HepG2 (cell line): Measurements from ENCODE around the gene IFT57. TPM values are rescaled to one million over a fixed set of nuclear protein-coding genes. Genes with fewer than 3 reads are reported as not detected.

Experiments
- ATAC-seq: fragments of 200-7000 bp; cut with Tn5 transposase; 3 replicates; pipeline ENCODE4 v1.9.1; 2020; ENCODE audit warnings: mild to moderate bottlenecking, moderate library complexity
- BruUV-seq: library from RNA; stranded (reverse); fragments of 400-500 nt; replicated peaks from 2 replicates; lab custom pipeline; 2021; lab: Mats Ljungman, UMichigan
- CTCF ChIA-PET: fragments of 300-600 bp; formaldehyde crosslinking; extraction: SDS; loops from one replicate; lab custom pipeline; 2021; ENCODE audit warnings: low total read pairs, inconsistent platforms, low intra/inter-chr PET ratio; lab: Yijun Ruan, JAX
- POLR2A ChIA-PET: fragments of 350-600 bp; sonication (Branson Sonifier 250); formaldehyde crosslinking; loops from one replicate; lab custom pipeline; 2020; ENCODE audit warnings: antibody characterized with exemption, inconsistent platforms; lab: Yijun Ruan, JAX
- DNase-seq: peaks from one replicate; pipeline ENCODE4 v3.0.0-alpha.2; 2015; ENCODE audit warnings: low spot score
- FAIRE-seq: peaks from 3 replicates; lab custom pipeline; 2011; peaks lifted over from hg19 to GRCh38; lab: Jason Lieb, UNC
- H2AFZ ChIP-seq: one replicate; pipeline ENCODE4 v1.6.1; 2011; ENCODE audit warnings: low read length, inconsistent platforms
- H3K27ac ChIP-seq: fragments of 300-600 bp; 3 replicates; pipeline ENCODE4 v1.8.0; 2011; ENCODE audit warnings: mixed run types, mild to moderate bottlenecking, mixed read lengths, low read length, inconsistent platforms; ENCODE audit not compliant: insufficient read depth; ENCODE audit errors: extremely low read length
- H3K27me3 ChIP-seq, 2 experiments: fragments of 200-600 bp in 1 of 2; 2 replicates in 1 of 2; 3 replicates in 1 of 2; pipeline versions ENCODE4 v1.6.0 to v1.8.0; 2011; ENCODE audit warnings: low read length in 2 of 2, mild to moderate bottlenecking in 2 of 2, moderate library complexity in 2 of 2, inconsistent platforms in 1 of 2; ENCODE audit not compliant: insufficient read depth in 2 of 2, control insufficient read depth in 1 of 2
- H3K36me3 ChIP-seq, 2 experiments: fragments of 200-600 bp in 1 of 2; replicated peaks in 1 of 2; 2 replicates in 1 of 2; 3 replicates in 1 of 2; pipeline versions ENCODE4 v1.5.1 to v1.8.0; 2011; ENCODE audit warnings: low read length in 2 of 2, inconsistent platforms in 1 of 2; ENCODE audit not compliant: insufficient read depth in 2 of 2, control insufficient read depth in 1 of 2
- H3K4me1 ChIP-seq: 2 replicates; pipeline ENCODE4 v1.5.1; 2012; ENCODE audit warnings: low read length, inconsistent platforms; ENCODE audit not compliant: insufficient read depth
- H3K4me2 ChIP-seq: 2 replicates; pipeline ENCODE4 v1.6.0; 2011; ENCODE audit warnings: low read depth, low read length, inconsistent platforms
- H3K4me3 ChIP-seq, 3 experiments: fragments of 200-600 bp in 1 of 3; sonication (generic), shearing (Covaris generic) in 1 of 3; replicated peaks in 1 of 3; 2 replicates each; pipeline ENCODE4 v1.5.1; 2011 to 2016; ENCODE audit warnings: low read length in 3 of 3, inconsistent platforms in 2 of 3, low read depth in 2 of 3, mild to moderate bottlenecking in 2 of 3, control low read depth in 1 of 3, mixed read lengths in 1 of 3; ENCODE audit not compliant: insufficient read depth in 1 of 3
- H3K79me2 ChIP-seq: one replicate; pipeline ENCODE4 v1.6.1; 2011; ENCODE audit warnings: low read length, inconsistent platforms; ENCODE audit not compliant: insufficient read depth
- H3K9ac ChIP-seq: 2 replicates; pipeline ENCODE4 v1.6.0; 2011; ENCODE audit warnings: mild to moderate bottlenecking, low read depth, low read length, inconsistent platforms; ENCODE audit not compliant: insufficient read depth
- H3K9me3 ChIP-seq: 2 replicates; pipeline ENCODE4 v1.5.1; 2012; ENCODE audit warnings: mild to moderate bottlenecking, low read length
- H4K20me1 ChIP-seq: 2 replicates; pipeline ENCODE4 v1.6.0; 2011; ENCODE audit warnings: inconsistent platforms, mild to moderate bottlenecking, low read length, moderate library complexity; ENCODE audit not compliant: insufficient read depth
- AKAP8 ChIP-seq: sonication (generic); formaldehyde crosslinking; IDR thresholded peaks from 2 replicates; pipeline ENCODE4 v1.5.1; 2020; ENCODE audit warnings: mild to moderate bottlenecking, missing genetic modification reagents
- CHCHD3 ChIP-seq: sonication (generic); formaldehyde crosslinking; IDR thresholded peaks from 2 replicates; pipeline ENCODE4 v1.8.0; 2022; ENCODE audit warnings: mild to moderate bottlenecking, missing genetic modification reagents, moderate library complexity
- IKZF1 ChIP-seq: fragments of 450-650 bp; IDR thresholded peaks from 2 replicates; pipeline ENCODE4 v1.7.1; 2016
- IRF9 ChIP-seq: sonication (generic); formaldehyde crosslinking; IDR thresholded peaks from 2 replicates; pipeline ENCODE4 v1.8.0; 2022; ENCODE audit warnings: missing genetic modification reagents, mild to moderate bottlenecking, borderline replicate concordance
- IRX3 ChIP-seq: sonication (generic); formaldehyde crosslinking; IDR thresholded peaks from 2 replicates; pipeline ENCODE4 v1.8.1; 2023; ENCODE audit warnings: mild to moderate bottlenecking, low read depth, missing genetic modification reagents, borderline replicate concordance
- MATR3 ChIP-seq: sonication (generic); formaldehyde crosslinking; IDR thresholded peaks from 2 replicates; pipeline ENCODE4 v1.4.0; 2020; ENCODE audit warnings: missing genetic modification reagents
- MYPOP ChIP-seq: sonication (generic); formaldehyde crosslinking; IDR thresholded peaks from 2 replicates; pipeline ENCODE4 v1.8.1; 2023; ENCODE audit warnings: mild to moderate bottlenecking, moderate library complexity, missing genetic modification reagents
- RNF219 ChIP-seq: sonication (generic); formaldehyde crosslinking; IDR thresholded peaks from 2 replicates; pipeline ENCODE4 v1.5.0; 2020; ENCODE audit warnings: mild to moderate bottlenecking, missing genetic modification reagents
- SALL2 ChIP-seq: sonication (generic); formaldehyde crosslinking; IDR thresholded peaks from 2 replicates; pipeline ENCODE4 v1.8.1; 2023; ENCODE audit warnings: mild to moderate bottlenecking, missing genetic modification reagents, inconsistent platforms
- SOX6 ChIP-seq, 2 experiments: fragments of 450-650 bp in 1 of 2; sonication (generic) in 1 of 2; formaldehyde crosslinking in 1 of 2; IDR thresholded peaks; 2 replicates each; pipeline versions ENCODE4 v1.4.0 to v1.6.1; 2017 to 2020; ENCODE audit warnings: antibody characterized with exemption in 1 of 2, mild to moderate bottlenecking in 1 of 2, missing genetic modification reagents in 1 of 2
- TFAP4 ChIP-seq: sonication (generic); IDR thresholded peaks from 2 replicates; pipeline ENCODE4 v1.6.1; 2016; ENCODE audit warnings: low read depth, borderline replicate concordance
- ZNF17 ChIP-seq: sonication (generic); formaldehyde crosslinking; IDR thresholded peaks from 2 replicates; pipeline ENCODE4 v1.5.0; 2020; ENCODE audit warnings: mild to moderate bottlenecking, missing genetic modification reagents
- ZNF580 ChIP-seq: IDR thresholded peaks from 2 replicates; pipeline ENCODE4 v1.6.1; 2016; ENCODE audit warnings: low read depth, borderline replicate concordance
- ZNF652 ChIP-seq: IDR thresholded peaks from 2 replicates; pipeline ENCODE4 v1.6.1; 2016; ENCODE audit warnings: low read depth, borderline replicate concordance
- ZNF713 ChIP-seq: sonication (generic); formaldehyde crosslinking; IDR thresholded peaks from 2 replicates; pipeline ENCODE4 v1.4.0; 2020; ENCODE audit warnings: mild to moderate bottlenecking, missing genetic modification reagents
- ZSCAN30 ChIP-seq: sonication (generic); formaldehyde crosslinking; IDR thresholded peaks from 2 replicates; pipeline ENCODE4 v1.5.0; 2020; ENCODE audit warnings: mild to moderate bottlenecking, missing genetic modification reagents
- WGBS: methylation state at CpG from one replicate; pipeline ENCODE4 v1.1.6; 2017; ENCODE audit warnings: low lambda C conversion rate; 5-methylcytosine and 5-hydroxymethylcytosine counted together
- in situ Hi-C: cut with HindIII; loops from 2 replicates; pipeline ENCODE4 v1.10.0; 2017; ENCODE audit warnings: low pct_unique_long_range_greater_than_20kb; ENCODE audit not compliant: extremely low pct_ligation_motif_present
- intact Hi-C: fragments of 100-400 bp; cut with micrococcal nuclease; formaldehyde crosslinking; loops from one replicate; pipeline ENCODE4 v1.10.0; 2022; ENCODE audit not compliant: unreplicated experiment
- polyA plus RNA-seq, 8 experiments: library from polyadenylated mRNA; depleted of rRNA in 3 of 8; stranded (reverse) in 7 of 8; unstranded in 1 of 8; fragments of >200 nt; fragmentation: Illumina TruSeq in 4 of 8; extraction: Trizol in 4 of 8; gene quantifications; 2 replicates each; pipeline versions ENCODE4 v1.2.1 to v1.2.3, GENCODE V29; 2011 to 2016; ENCODE audit warnings: low read depth in 4 of 8, missing spikeins in 1 of 8, mixed read lengths in 1 of 8; ENCODE audit not compliant: insufficient read depth in 1 of 8
- total RNA-seq, 5 experiments: library from RNA; depleted of rRNA; stranded (reverse); fragments of >200 nt; fragmentation: Illumina TruSeq; extraction: Trizol; gene quantifications; 2 replicates each; pipeline ENCODE4 v1.2.3, GENCODE V29; 2016; ENCODE audit warnings: low read depth in 1 of 5

Gene IFT57
- total and polyA plus RNA-seq, 2 of the 13 experiments (the other 11 are each of a cell fraction or from before 2014, with no cell fraction given): 5.5 to 14.5 TPM

- no peak overlapping the region for H3K27ac ChIP-seq
- CTCF ChIA-PET: no interaction called here
- 100% methylated on average over 1 of the region's 1 CpG for WGBS
- no peak for TF ChIP-seq ZSCAN30 (CRISPR knock-in tag)
- TF ChIP-seq ZNF17 (CRISPR knock-in tag): no peak
- TF ChIP-seq SOX6 (IDR thresholded peaks at IDR 0.05): no peak
- TF ChIP-seq SOX6 (CRISPR knock-in tag; IDR thresholded peaks at IDR 0.05): no peak
- TF ChIP-seq ZNF580 (CRISPR knock-in tag): no peak
- TF ChIP-seq ZNF713 (CRISPR knock-in tag): no peak
- TF ChIP-seq IRF9 (CRISPR knock-in tag): no peak
- no peak for TF ChIP-seq MYPOP
- TF ChIP-seq RNF219 (CRISPR knock-in tag): no peak
- no peak for TF ChIP-seq CHCHD3 (CRISPR knock-in tag)
- no peak for TF ChIP-seq IRX3 (CRISPR knock-in tag)
- TF ChIP-seq ZNF652 (CRISPR knock-in tag): no peak
- no peak for TF ChIP-seq AKAP8 (CRISPR knock-in tag)
- no peak for TF ChIP-seq IKZF1
- no peak for TF ChIP-seq SALL2 (CRISPR knock-in tag)
- no peak for TF ChIP-seq TFAP4
- TF ChIP-seq MATR3 (CRISPR knock-in tag): no peak
- FAIRE-seq (no peak), ATAC-seq (no peak), DNase-seq (no peak)
- H3K9ac ChIP-seq: no peak overlapping the region
- no peak overlapping the region for H2AFZ ChIP-seq
- no peaks in the 10 kb centered on the region for H4K20me1 ChIP-seq
- no peaks in the 10 kb centered on the region for H3K27me3 ChIP-seq
- no TSS peak for BruUV-seq
- H3K4me2 ChIP-seq: no peak overlapping the region
- H3K79me2 ChIP-seq: no peaks in the 10 kb centered on the region
- no peaks in the 10 kb centered on the region for H3K36me3 ChIP-seq
- no peaks in the 10 kb centered on the region for H3K9me3 ChIP-seq
- intact Hi-C loops: no loop called here
- H3K4me3 ChIP-seq: no peak overlapping the region
- POLR2A ChIA-PET: no interaction called here
- in situ Hi-C loops: no loop called here
- H3K4me1 ChIP-seq: no peaks in the 10 kb centered on the region
Measured at GRCh38 chr3:108183181-108183580, 39.0 kb downstream of the IFT57 start.
